NOMO-1 treated with DMSO at 0.1 percent for 48 hours (cell line): ENCODE data around the gene FCHO1.
A peak's percentile ranks its signal among the peaks of the same experiment; 100 is the strongest.

Experiments
- DNase-seq: peaks from one replicate; lab custom pipeline; 2025; ENCODE audit not compliant: unreplicated experiment; lab: John Stamatoyannopoulos, UW

The FCHO1 gene

DNA sequence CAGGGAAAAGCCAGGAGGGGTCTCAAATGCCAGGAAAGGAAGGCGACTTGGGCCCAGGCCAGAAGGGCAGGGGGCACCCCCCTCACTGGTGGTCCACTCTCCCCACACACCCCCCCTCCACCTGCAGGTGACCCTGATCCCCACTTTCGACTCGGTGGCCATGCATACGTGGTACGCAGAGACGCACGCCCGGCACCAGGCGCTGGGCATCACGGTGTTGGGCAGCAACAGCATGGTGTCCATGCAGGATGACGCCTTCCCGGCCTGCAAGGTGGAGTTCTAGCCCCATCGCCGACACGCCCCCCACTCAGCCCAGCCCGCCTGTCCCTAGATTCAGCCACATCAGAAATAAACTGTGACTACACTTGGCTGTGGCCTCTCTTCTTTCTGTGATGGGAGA is 17.1 kb upstream of the FCHO1 start:
- DNase-seq: no peak

DNA sequence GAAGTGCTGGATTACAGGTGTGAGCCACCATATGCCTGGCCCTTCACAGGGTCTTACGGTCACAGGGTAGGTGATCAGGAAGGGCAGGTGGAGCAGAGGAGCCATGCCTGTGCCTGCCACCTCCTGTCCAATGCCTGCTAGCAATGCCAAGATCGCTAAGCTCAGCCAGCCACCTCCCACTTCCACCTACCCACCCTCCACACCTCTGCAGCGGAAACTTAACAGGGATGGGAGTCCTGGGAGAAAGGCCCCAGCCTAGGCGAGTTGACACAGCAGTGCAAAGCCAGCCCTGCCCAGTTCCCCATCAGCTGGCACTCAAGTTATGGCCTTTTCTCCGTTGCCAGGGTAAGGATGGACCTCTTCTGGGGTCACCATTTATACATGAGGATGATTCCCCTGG is 15.9 kb upstream of the FCHO1 start:
- DNase-seq: no peak

DNA sequence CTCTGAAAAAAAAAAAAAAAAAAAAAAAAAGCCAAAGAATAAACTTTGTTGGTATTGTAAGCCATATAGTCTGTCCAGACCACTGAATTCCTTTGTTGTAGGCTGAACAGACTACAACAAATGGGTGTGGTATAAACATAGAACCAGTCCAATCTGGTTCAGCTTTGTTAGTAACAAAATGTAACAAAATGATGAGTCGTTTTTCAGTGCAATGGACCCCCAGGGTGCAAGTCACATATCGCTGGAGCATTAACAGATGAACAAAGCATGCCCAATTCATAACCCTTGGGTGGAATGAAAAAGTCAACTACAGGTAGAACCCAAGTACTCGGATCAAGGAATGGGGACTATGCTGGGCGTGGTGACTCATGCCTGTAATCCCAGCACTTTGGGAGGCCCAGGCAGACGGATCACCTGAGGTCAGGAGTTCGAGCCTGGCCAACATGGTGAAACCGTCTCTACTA is 13.6 kb upstream of the FCHO1 start:
- no peak for DNase-seq

DNA sequence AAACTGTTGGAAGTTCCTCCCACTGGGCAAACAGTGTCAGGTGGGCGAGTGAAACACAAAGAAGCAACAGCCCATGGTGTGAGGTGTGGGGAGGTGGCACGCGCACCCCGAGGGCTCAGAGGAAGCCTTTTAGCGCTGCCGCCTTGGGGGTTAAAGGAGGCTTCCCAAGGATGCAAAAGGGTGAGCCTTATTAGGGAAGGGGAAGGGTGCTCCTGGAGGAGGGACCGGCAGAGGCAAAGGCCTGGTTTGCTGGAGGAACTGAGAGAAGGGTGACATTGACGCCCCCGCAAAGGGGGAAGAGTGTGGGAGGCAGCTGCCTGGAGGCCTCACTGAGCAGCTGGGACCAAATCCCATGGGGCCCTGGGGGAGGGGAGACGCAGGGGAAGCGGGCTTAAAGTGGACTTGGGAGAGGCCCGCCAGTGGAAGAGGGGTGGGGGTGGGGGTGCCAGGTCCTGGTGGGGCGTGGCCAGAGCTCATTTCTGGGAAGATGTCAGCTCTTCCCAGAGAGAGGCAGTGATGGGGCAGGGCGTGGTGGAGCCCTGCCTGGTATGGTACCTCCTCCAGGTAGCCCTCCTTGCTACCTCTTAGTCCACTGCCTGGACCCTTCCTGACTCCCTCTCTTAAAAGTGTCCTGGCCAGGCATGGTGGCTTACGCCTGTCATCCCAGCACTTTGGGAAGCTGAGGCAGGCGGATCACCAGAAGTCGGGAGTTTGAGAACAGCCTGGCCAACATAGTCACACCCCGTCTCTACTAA is 12.0 kb upstream of the FCHO1 start:
- no peak for DNase-seq

DNA sequence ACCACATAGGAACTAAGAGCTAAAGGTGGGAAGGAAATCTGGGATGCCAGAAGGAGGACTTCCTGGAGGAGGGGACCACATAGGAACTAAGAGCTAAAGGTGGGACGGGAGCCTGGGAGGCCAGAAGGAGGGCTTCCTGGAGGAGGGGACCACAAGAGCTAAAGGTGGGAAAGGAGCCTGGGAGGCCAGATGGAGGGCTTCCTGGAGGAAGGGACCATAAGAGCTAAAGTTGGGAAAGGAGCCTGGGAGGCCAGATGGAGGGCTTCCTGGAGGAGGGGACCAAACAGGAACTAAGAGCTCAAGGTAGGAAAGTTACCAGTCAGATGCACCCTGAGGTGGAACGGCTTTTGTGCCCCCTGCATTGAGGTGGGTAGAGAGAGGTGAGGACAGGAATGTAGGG is 9.8 kb upstream of the FCHO1 start:
- no peak for DNase-seq

DNA sequence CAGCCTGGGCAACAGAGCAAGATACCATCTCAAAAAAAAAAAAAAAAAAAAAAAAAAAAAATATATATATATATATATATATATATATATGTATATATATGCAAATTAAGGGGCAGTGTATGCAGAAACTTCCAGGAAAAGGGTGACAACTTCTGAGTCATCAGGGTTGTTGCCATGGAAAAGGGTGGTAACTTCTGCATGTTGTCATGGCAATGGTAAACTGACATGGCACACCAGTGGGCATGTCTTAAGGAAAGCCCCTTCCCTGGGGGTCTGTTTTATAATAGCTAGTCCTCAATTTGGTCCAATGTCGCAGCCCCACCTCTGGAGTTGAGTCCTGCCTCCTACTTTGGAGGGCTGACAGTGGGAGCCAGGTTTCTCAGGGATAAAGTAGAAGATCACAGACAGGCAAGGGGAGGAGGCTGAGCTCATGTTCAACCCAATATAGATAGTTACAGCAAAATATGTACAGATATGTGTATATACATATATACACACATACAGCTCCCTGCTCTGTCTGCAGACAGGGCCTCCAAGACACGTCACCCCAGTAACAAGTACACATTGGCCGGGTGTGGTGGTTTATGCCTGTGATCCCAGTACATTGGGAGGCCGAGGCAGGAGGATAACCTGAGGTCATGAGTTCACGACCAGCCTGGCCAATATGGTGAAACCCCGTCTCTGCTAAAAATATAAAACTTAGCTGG is 7.2 kb upstream of the FCHO1 start:
- DNase-seq: no peak

DNA sequence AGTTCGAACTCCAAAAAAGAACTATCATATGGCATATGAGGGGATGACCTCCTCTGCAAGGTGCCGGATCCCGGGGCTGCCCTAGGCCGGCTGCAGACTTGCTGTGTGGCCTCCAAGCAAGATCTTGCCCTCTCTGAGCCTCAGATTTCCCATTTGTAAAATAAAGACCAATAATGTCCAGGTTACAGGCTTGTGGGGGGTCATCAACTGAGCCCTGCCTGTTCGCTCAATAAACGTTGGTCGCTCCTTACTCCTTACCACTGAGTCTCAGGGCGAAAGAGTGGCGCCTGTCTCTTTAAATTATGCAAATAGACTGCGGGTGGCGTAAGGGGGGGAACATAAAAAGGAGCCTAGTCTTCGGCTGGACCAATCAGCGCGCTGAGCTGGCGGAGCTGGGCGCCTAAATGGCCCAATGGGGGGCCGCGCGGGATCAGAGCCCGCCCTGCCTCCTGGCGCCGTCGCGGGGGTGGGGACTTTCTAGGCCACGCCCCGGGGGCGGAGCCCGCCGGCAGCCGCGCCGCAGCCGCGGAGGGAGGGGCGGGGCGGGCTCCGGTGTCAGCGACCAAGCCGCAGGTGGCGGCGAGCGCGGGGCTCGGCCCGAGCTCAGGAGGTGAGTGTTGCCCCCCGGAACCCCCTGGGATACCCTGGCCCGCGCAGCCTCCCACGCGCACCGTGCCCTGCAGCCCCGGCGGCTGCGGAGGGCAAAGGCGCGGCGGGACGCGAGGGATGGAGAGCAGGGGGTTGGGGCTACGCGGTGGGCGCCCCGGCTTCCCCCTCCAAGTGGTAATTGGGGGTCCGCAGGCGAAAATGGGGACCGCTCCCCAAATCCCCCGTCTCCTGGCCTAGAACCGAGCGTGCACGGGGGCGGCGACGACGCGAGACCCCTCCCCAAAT is 3.8 kb upstream of the FCHO1 start:
- DNase-seq: peak; percentile 96

DNA sequence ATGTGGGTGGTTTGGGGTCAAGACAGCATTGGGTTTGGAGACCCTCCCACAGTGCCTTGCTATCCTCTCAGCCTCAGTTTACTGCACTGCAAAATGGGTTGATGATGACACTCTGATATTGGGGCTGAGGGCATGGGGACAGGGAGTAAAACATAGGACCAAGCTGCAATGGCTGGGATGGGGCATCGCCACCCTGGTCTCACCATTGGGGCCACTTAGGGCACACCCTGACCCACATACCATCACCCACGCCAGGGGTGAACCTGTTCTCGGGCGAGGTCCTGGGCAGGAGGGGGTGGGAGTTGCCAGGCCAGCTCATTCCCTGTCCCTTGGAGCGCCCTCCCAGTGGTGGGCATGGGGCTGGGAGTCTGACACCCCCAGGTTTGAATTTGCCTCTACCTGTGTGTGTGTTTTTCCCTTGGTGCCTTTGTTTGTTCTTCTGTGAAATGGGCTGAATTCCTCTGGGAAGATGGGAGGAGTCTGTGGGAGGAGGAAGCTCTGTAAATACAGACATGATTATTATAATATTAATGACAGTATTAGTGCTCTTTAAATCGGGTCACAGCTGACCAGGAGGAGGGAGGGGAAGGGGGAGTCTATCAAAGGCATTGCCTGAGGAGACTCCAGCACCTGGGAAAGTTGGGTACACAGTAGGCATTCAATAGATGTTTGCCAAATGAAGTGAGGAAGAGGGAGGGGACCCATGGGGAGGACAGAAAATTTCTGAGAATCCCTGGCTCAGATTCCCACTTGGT is 2.2 kb upstream of the FCHO1 start:
- no peak for DNase-seq

DNA sequence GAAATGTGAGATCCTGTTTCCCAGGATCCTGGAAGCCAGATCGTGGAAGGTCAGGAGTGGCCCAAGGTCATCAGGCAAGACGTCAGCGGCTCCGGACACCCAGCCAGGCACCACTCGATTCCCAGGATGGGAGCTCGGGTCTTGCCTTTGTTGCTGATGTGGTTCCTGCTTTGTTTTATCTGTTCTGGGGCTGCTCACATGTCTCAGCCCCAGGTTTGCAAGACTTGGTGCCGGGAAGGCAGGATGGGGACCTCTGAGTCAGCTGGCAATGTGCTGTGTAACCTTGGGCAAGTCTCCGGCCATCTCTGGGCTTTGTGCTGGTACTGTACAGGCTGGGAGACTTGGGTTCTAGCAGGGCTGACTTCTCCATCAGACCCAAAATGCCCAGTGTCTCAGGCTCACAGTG is 1.4 kb upstream of the FCHO1 start:
- no peak for DNase-seq

DNA sequence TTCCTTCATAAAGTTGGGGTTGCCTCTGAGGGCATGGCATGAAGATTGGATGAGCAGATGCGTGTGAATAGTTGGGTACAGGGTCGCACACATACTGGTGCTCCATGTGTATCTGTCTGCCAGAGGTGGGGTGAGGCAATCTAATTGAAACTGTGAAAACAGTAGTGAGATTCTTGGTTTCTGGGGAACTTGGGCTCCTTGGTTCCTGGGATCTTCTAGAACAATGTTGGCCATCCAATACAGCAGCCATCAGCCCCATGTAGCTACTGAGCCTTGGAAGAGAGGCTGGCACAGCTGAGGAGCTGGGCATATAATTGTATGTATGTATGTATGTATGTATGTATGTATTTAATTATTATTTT is 616 bp downstream of the FCHO1 start:
- DNase-seq: peak; percentile 54

DNA sequence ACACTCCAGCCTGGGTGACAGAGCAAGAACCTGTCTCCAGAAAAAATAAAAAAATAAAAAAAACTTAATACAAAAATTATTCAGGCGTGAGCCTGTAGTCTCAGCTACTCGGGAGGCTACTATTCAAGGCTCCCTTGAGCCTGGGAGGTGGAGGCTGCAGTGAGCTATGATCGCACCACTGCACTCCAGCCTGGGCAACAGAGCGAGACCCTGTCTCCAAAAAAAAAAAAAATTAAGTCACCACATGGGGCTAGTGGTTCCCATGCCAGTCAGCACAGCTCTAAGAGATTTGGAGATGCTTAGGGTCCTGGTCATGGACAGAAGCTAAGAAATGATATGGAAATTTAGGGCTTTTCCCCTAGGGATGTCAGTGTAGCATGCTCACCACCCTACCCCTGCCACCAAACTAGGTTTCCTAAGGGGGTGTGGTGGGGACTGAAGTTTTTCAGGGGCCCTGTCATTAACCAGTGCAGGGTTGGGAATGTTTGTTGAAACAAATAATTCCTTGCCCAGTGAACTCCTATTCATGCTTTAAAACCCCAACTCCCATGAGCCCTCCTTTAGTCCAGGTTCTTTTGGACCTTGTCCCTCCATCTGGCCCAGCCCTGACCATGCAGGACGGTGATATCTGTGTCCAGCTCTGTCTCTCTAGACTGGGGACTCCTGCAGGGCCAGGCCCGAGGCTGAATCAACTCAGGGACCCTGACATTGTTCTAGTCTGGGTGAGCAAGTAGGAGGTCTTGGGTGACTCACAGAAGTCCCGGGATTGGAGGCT is 1.8 kb downstream of the FCHO1 start:
- DNase-seq: no peak

DNA sequence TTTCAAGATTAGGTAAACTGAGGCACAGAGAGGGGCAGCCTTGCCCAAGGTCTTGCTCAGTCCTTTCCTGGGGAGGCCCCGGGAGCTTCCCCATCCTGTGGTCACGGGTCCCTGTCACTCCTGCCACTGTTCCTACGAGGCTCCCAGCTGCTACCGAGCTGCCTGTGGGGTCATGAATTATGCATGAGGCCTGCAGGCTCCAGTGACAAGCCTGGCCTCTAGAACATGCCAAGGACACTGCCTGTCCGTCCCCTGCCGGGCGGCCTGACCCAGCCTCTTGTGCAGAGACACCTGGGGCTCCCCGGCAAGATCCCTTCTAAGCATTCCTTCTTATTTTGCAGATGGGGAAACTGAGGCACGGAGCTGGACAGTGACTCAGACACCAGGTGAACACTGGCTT is 2.7 kb downstream of the FCHO1 start:
- DNase-seq: no peak

DNA sequence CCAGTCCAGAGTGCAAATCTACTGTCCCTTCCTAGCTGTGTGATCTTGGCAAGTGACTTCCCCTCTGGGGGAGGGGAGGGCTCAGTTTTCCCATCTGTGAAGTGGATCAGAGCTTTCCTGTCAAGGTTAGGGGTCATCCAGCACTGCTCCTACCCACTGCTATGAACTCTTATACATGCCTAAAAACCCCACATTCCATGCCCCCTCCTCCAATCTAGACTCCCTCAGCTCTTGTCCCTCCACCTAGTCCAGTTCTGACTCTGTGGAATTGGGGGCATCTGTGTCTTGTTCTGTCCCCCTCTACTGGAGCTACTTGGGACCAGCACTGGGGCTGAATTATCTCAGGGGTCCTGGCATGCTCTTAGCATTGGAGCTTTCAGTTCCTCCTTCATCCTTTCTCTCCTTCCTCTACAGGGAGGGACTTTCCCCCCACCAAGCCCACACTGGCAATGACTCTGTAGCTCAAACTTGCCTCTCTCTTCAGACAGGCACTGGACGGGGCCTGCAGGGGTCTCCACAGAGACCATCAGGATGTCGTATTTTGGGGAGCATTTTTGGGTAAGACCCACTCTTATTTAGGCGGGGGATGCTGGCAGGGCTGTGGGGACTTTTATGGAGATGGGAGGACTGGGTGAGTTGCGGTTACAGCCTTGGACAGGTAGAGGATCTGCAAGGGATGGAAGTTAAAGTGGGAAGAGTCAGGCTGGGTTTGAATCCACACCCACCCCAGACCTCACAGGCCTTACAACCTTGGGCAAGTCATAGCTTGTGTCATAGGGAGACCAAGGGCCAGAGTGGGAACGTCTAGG is 3.6 kb downstream of the FCHO1 start:
- DNase-seq: peak; percentile 58

DNA sequence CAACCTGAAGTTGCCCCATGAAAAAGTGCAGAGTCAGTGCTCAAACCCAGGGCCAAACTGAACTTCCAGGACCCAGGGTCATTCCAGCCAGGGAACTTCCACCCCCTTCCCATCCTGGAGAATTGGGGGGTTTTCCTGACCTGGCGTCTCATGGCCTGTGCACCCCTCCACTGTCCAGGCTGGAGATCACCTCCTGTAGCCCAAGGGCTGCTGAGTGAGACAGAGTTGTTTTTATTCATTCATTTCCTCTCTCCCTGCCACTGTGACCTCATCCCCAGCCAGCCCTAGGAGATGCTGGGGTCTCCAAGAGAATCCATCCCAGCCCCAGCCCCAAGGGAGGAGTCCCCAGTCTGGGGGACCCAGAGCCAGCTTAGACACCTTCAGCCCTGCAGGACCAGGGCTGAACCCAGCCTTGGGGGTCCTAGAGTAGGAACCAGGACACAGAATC is 4.2 kb downstream of the FCHO1 start:
- no peak for DNase-seq

DNA sequence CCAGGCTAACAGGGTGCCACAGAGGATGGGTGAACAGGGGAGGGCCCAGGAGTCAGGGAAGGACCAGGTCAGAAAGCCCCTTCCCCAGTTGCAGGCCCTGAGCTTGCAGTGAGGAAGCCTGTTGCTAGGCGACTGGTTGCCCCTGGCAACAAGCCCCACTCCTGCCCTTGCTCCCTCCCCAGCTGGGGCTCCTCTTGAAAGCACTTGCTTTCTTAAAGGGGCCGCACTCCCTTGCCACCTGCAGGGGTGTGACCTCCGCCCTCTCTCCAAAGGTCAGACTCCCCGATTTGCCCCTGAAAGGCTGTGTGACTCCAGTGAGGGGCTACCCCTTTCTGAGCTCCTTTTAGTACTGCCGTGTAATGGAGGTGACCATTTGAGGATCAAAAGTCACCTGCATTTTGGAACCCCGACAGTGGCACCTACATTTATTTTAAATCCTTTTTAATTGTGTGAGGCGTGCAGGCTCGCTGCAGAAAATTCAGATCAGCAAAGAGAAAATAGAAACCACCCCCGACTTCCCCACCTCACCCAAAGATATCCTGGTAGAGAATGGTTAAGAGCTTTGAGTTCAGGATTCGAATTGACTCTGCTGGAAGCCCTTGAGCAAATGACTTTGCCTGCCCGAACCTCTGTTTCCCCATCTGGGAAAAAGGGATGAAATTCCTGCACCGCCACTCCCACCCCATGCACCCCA is 4.8 kb downstream of the FCHO1 start:
- DNase-seq: no peak

DNA sequence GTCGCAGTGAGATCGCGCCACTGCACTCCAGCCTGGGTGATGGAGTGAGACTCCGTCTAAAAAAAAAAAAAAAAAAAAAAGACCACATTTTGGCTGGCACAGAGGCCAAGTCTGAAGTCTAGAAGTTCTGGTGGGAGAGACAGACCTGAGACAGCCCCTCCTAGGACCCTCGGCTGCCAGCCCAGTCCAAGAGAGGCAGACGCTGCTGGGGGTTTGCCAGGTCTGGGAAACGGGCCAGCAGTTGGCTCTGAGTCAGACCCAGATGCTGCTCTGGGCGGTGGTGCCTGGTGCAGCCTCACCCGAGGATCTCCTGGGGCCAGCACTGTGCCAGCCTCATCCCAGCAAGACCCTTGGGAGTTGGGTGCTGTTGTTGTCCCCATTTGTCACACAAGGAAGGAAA is 5.8 kb downstream of the FCHO1 start:
- no peak for DNase-seq

DNA sequence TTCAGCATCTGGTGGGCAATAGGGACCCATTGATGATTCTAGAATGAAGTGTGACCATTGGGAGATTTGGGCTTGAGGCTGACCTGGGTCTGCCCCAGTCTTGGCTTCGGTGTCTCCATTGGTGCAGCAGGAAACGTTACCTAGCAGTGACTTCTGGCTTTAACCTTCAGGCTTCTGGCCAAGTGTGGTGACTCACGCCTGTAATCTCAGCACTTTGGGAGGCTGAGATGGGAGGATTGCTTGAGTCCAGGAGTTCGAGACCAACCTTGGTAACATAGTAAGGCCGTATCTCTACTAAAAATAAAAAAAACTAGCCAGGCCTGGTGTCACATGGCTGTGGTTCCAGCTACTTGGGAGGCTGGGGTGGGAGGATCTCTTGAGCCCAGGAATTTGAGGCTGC is 7.2 kb downstream of the FCHO1 start:
- no peak for DNase-seq

DNA sequence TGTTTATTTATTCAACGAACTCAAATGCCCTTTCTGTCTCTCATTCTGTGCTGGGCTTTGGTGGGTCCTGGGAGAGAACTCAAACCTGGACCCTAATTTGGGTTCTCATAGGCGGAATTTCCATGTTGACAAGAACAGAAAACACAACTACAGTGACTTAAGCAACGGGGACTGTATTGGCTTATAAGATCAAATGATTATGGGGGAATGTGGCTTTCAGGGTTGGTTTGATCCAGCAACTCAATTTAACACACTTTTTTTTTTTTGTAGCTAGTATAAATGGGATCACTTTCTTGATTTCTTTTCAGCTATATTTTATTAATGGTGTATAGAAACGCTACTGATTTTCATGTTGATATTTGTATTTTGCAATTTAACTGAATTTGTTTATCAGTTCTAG is 9.9 kb downstream of the FCHO1 start:
- no peak for DNase-seq
